K562 (cell line): ENCODE results near the gene EMILIN1. TPM values are rescaled to one million over a fixed set of nuclear protein-coding genes. Genes with fewer than 3 reads are reported as not detected.

Source experiments
- CEBPG ChIP-seq, 3 experiments: fragments of 200-800 bp in 1 of 3; sonication (Bioruptor generic) in 1 of 3; sonication (generic) in 1 of 3; formaldehyde crosslinking in 1 of 3; IDR thresholded peaks in 2 of 3; conservative IDR thresholded peaks in 1 of 3; 2 replicates each; pipeline versions ENCODE4 v1.6.1 to v1.8.0; 2016 to 2022; ENCODE audit warnings: missing compliant biosample characterization in 2 of 3, missing genetic modification characterization in 2 of 3, mild to moderate bottlenecking in 1 of 3, missing genetic modification reagents in 1 of 3
- CREBBP ChIP-seq: IDR thresholded peaks from one replicate; pipeline ENCODE4 v1.6.1; 2012; ENCODE audit warnings: low read depth, mild to moderate bottlenecking, control low read depth, inconsistent platforms, low read length
- CREM ChIP-seq: IDR thresholded peaks from 2 replicates; pipeline ENCODE4 v1.6.1; 2014; ENCODE audit warnings: antibody characterized with exemption, low read depth
- JUND ChIP-seq, 2 experiments: IDR thresholded peaks; 2 replicates in 1 of 2; 3 replicates in 1 of 2; pipeline ENCODE4 v1.6.1; 2011; ENCODE audit warnings: borderline replicate concordance in 2 of 2, low read depth in 2 of 2, low read length in 2 of 2, improper control_type of control experiment in 1 of 2, missing biosample characterization in 1 of 2, missing genetic modification characterization in 1 of 2, missing genetic modification reagents in 1 of 2
- MCM3 ChIP-seq: fragments of 450-650 bp; IDR thresholded peaks from 2 replicates; pipeline ENCODE4 v1.6.1; 2016
- MECOM ChIP-seq: fragments of 250-450 bp; sonication (Bioruptor Pico); IDR thresholded peaks from 2 replicates; pipeline ENCODE4 v1.8.0; 2022; ENCODE audit warnings: inconsistent platforms
- MTF1 ChIP-seq: fragments of 250-450 bp; sonication (Bioruptor Pico); IDR thresholded peaks from 2 replicates; pipeline ENCODE4 v1.9.0; 2021; ENCODE audit warnings: moderate library complexity, mild to moderate bottlenecking, inconsistent platforms, borderline replicate concordance
- NR2C2 ChIP-seq, 2 experiments: fragments of 200-800 bp in 1 of 2; sonication (Bioruptor generic) in 1 of 2; sonication (generic) in 1 of 2; formaldehyde crosslinking in 1 of 2; IDR thresholded peaks; 2 replicates each; pipeline versions ENCODE4 v1.6.1 to v1.8.0; 2016 to 2022; ENCODE audit warnings: mild to moderate bottlenecking in 1 of 2, missing compliant biosample characterization in 1 of 2, missing genetic modification characterization in 1 of 2, missing genetic modification reagents in 1 of 2
- PHF8 ChIP-seq: fragments of 200-600 bp; sonication (generic); IDR thresholded peaks from 2 replicates; pipeline ENCODE4 v1.6.1; 2012; ENCODE audit warnings: mixed run types, mild to moderate bottlenecking, inconsistent platforms, low read length, moderate library complexity, borderline replicate concordance
- SRF ChIP-seq, 2 experiments: fragments of 250-450, 450-650 bp in 1 of 2; sonication (Bioruptor Pico) in 1 of 2; sonication (generic) in 1 of 2; formaldehyde crosslinking; IDR thresholded peaks; 2 replicates each; pipeline versions ENCODE4 v1.5.0 to v1.5.1; 2020 to 2022; ENCODE audit warnings: mild to moderate bottlenecking in 1 of 2, missing genetic modification reagents in 1 of 2
- TRIM24 ChIP-seq, 2 experiments: fragments of 450-650 bp; IDR thresholded peaks; 2 replicates each; pipeline ENCODE4 v1.6.1; 2016
- ZNF143 ChIP-seq: sonication (generic); formaldehyde crosslinking; IDR thresholded peaks from 2 replicates; pipeline ENCODE4 v1.9.0; 2022; ENCODE audit warnings: mild to moderate bottlenecking, missing genetic modification reagents
- ZNF76 ChIP-seq: fragments of 250-450 bp; sonication (Bioruptor Pico); IDR thresholded peaks from 2 replicates; pipeline ENCODE4 v1.4.0; 2020; ENCODE audit warnings: mild to moderate bottlenecking, moderate library complexity, borderline replicate concordance
- ZNF766 ChIP-seq: fragments of 200-800 bp; sonication (Bioruptor generic); conservative IDR thresholded peaks from 2 replicates; pipeline ENCODE4 v1.6.1; 2016; ENCODE audit warnings: missing genetic modification characterization, missing compliant biosample characterization
- polyA plus RNA-seq, 8 experiments: library from polyadenylated mRNA; depleted of rRNA in 4 of 8; stranded (reverse) in 5 of 8; unstranded in 3 of 8; fragments of >200 nt; fragmentation: Nextera tagmentation in 2 of 8; fragmentation: Illumina TruSeq in 1 of 8; extraction: Ambion mirVana in 2 of 8; extraction: Trizol in 1 of 8; gene quantifications; 2 replicates each; pipeline versions ENCODE4 v1.2.1 to v1.2.3, GENCODE V29; 2011 to 2014; ENCODE audit warnings: inconsistent platforms in 1 of 8, missing spikeins in 1 of 8
- total RNA-seq, 7 experiments: library from RNA; depleted of rRNA in 6 of 7; stranded (reverse); fragments of >200 nt in 6 of 7; fragmentation: Illumina TruSeq in 2 of 7; extraction: Trizol in 2 of 7; gene quantifications; 2 replicates each; pipeline versions ENCODE4 v1.2.1 to v1.2.3, GENCODE V29; 2011 to 2021; ENCODE audit warnings: low replicate concordance in 1 of 7
- TF ChIP-seq, protein P1 (sequence below): sonication (generic); formaldehyde crosslinking; IDR thresholded peaks from 2 replicates; pipeline ENCODE4 v1.8.0; 2022; ENCODE audit warnings: missing genetic modification reagents, mild to moderate bottlenecking, moderate library complexity, borderline replicate concordance
- TF ChIP-seq, protein P2 (sequence below): fragments of 450-650 bp; IDR thresholded peaks from 2 replicates; pipeline ENCODE4 v1.6.1; 2018; ENCODE audit not compliant: partially characterized antibody

EMILIN1 gene
- total and polyA plus RNA-seq, 9 of the 15 experiments (the other 6 are each of a cell fraction or from before 2014, with no cell fraction given): 0.04 to 2.7 (median 0.54) TPM; not detected in 2

DNA sequence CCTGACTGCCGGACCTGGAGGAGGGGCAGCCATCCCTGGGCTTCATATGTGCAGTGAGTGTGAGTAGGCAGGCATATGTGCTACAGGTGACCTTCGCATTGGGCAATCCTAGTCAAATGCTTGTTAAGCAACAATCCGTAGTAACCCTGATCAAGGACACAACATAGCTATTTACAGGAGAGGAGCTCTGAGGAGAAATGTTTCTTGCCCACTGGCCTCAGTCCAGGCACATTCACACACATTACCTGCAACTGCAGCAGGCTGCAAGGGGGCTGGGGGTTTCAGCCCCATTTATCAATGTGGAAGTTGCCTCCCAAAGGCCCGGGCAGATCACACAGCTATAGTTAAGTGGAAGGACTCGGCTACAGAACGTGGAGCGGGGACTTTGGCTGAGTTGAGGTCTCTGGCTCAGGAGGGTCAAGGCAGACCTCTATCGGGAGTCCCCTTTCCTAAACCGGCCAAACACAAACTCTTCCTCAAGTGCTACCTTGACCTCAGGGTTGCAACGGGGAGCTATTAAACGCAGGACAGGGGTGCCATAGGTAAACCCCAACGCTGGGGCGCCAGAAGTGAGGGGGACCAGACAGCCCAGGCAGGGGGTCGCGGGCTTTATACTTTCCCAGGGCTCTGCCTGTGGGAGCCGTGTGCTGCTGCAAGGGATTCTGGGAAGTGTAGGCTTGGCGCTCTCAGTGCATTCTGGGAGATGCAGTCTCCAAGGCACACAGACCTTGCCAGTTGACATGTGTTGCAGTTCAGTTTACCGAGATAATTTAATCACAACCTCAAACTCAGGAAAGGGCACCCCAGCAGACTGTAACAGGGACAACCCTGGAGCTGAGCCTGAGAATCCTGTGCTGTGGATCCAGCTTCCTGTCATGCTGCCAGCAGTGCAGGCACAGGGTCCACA lies 17.6 kb downstream of the EMILIN1 start (continued):
- TF ChIP-seq, protein P1, sequence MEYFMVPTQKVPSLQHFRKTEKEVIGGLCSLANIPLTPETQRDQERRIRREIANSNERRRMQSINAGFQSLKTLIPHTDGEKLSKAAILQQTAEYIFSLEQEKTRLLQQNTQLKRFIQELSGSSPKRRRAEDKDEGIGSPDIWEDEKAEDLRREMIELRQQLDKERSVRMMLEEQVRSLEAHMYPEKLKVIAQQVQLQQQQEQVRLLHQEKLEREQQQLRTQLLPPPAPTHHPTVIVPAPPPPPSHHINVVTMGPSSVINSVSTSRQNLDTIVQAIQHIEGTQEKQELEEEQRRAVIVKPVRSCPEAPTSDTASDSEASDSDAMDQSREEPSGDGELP (CRISPR knock-in tag): peak; percentile 29; the same call in 1 of the 2 replicates
- no peak for TF ChIP-seq MCM3
- TF ChIP-seq NR2C2 (CRISPR knock-in tag; IDR thresholded peaks at IDR 0.05): no peak
- TF ChIP-seq NR2C2 (tag; IDR thresholded peaks at IDR 0.05): 0 out of 2 replicates have a peak, but pooled peaks have one; percentile 16
- TF ChIP-seq, protein P2, sequence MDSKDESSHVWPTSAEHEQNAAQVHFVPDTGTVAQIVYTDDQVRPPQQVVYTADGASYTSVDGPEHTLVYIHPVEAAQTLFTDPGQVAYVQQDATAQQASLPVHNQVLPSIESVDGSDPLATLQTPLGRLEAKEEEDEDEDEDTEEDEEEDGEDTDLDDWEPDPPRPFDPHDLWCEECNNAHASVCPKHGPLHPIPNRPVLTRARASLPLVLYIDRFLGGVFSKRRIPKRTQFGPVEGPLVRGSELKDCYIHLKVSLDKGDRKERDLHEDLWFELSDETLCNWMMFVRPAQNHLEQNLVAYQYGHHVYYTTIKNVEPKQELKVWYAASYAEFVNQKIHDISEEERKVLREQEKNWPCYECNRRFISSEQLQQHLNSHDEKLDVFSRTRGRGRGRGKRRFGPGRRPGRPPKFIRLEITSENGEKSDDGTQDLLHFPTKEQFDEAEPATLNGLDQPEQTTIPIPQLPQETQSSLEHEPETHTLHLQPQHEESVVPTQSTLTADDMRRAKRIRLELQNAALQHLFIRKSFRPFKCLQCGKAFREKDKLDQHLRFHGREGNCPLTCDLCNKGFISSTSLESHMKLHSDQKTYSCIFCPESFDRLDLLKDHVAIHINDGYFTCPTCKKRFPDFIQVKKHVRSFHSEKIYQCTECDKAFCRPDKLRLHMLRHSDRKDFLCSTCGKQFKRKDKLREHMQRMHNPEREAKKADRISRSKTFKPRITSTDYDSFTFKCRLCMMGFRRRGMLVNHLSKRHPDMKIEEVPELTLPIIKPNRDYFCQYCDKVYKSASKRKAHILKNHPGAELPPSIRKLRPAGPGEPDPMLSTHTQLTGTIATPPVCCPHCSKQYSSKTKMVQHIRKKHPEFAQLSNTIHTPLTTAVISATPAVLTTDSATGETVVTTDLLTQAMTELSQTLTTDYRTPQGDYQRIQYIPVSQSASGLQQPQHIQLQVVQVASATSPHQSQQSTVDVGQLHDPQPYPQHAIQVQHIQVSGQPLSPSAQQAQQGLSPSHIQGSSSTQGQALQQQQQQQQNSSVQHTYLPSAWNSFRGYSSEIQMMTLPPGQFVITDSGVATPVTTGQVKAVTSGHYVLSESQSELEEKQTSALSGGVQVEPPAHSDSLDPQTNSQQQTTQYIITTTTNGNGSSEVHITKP: peak; percentile 20
- TF ChIP-seq CREM: peak; percentile 44
- TF ChIP-seq PHF8: peak; percentile 28; the same call in 1 of the 2 replicates
- 0 out of 4 replicates have a peak, but pooled peaks of 1 of the 2 experiments have one; percentile 37 for TF ChIP-seq SRF (CRISPR knock-in tag; IDR thresholded peaks at IDR 0.05)
- TF ChIP-seq MECOM (CRISPR knock-in tag): 0 out of 2 replicates have a peak, but pooled peaks have one; percentile 42
- TF ChIP-seq ZNF76 (CRISPR knock-in tag): peak; percentile 47; the same call in 1 of the 2 replicates
- 0 out of 2 replicates have a peak, but pooled peaks have one; percentile 22 for TF ChIP-seq JUND (IDR thresholded peaks at IDR 0.05; ENCODE audit: borderline replicate concordance, low read depth, low read length)
- no peak for TF ChIP-seq JUND (tag; IDR thresholded peaks at IDR 0.05; ENCODE audit: borderline replicate concordance, low read depth, low read length)
- TF ChIP-seq CREBBP: no peak
- TF ChIP-seq ZNF143 (CRISPR knock-in tag): peak; percentile 93
- peak; percentile 59; the same call in 1 of the 2 replicates for TF ChIP-seq CEBPG (CRISPR knock-in tag; IDR thresholded peaks at IDR 0.05)
- peak in 1 of 2 experiments; percentile 13; a peak in 1 of 4 replicates for TF ChIP-seq CEBPG (tag; conservative IDR thresholded peaks at IDR 0.05 in 1 of 2, IDR thresholded peaks at IDR 0.05 in 1 of 2)
- TF ChIP-seq TRIM24 (IDR thresholded peaks at IDR 0.05): no peak
- peak; percentile 59; the same call in 1 of the 2 replicates for TF ChIP-seq ZNF766 (CRISPR knock-in tag)
- TF ChIP-seq MTF1 (CRISPR knock-in tag): no peak
